Motor neuron (in vitro differentiated cells): ENCODE data around the gene ATP6V0E1. TPM values are rescaled to one million over a fixed set of nuclear protein-coding genes. Genes with fewer than 3 reads are reported as not detected.
"Not testable (repeated sequence)": the region's sequence is repeated elsewhere in the genome, so short reads cannot be mapped to it uniquely, and the experiment has no call there.

Experiments used
- ATAC-seq, 8 experiments: fragments of 200-7000 bp; cut with Tn5 transposase; replicated peaks in 6 of 8; 2 replicates each; pipeline ENCODE4 v1.8.0; 2021; ENCODE audit warnings: mild to moderate bottlenecking in 8 of 8, moderate library complexity in 8 of 8
- H3K27ac ChIP-seq, 2 donors: fragments of 250-450 bp; sonication (Bioruptor Pico); 2 replicates each; pipeline ENCODE4 v1.9.0; 2021; ENCODE audit warnings: antibody characterized with exemption in 2 of 2, mild to moderate bottlenecking in 2 of 2, moderate library complexity in 1 of 2
- H3K4me1 ChIP-seq, 2 donors: fragments of 250-450 bp; sonication (Bioruptor Pico); replicated peaks in 1 of 2; 2 replicates each; pipeline ENCODE4 v1.6.1; 2021; ENCODE audit warnings: antibody characterized with exemption in 2 of 2, mild to moderate bottlenecking in 2 of 2, moderate library complexity in 1 of 2
- H3K4me3 ChIP-seq, 5 donors: fragments of 250-450 bp; sonication (Bioruptor Pico); 2 replicates each; pipeline ENCODE4 v1.9.0; 2021; ENCODE audit warnings: antibody characterized with exemption in 5 of 5, mild to moderate bottlenecking in 5 of 5, moderate library complexity in 4 of 5
- WGBS, 10 experiments: fragments of 450-650 bp; shearing (Covaris generic); methylation state at CpG; one replicate each; pipeline ENCODE4 v1.0.0; 2022; 5-methylcytosine and 5-hydroxymethylcytosine counted together
- in situ Hi-C, 9 experiments: fragments of 400-800 bp; cut with MboI; loops; one replicate each; pipeline ENCODE4 v1.15.0; 2021; ENCODE audit warnings: low sequenced_read_pairs in 9 of 9, low pct_unique_long_range_greater_than_20kb in 2 of 9; ENCODE audit not compliant: unreplicated experiment in 9 of 9
- total RNA-seq, 8 experiments: library from RNA; unstranded; fragments of 300-600 nt; gene quantifications; 2 replicates each; pipeline versions ENCODE4 v1.2.3 to v1.2.4, GENCODE V29; 2022

Gene ATP6V0E1
- total RNA-seq, 8 experiments from 2014 or later = 34.5 to 352 (median 65.6) TPM

DNA sequence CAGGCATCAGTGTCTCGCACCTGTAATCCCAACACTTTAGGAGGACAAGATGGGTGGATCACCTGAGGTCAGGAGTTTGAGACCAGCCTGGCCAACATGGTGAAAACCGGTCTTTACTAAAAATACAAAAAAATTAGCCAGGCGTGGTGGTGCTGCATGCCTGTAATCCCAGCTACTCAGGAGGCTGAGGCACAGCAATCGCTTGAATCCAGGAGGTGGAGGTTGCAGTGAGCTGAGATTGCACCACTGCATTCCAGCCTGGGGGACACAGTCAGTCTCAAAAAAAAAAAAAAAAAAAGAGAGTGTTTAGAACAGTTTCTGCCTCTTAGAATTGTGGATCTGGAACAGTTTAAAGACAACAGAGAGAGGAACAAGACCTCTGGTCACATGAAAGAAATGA lies 92.9 kb downstream of the ATP6V0E1 start:
- H3K27ac ChIP-seq, H3K4me3 ChIP-seq, H3K4me1 ChIP-seq, in situ Hi-C loops, ATAC-seq: not testable (repeated sequence)
- WGBS, 10 experiments = 68 to 100% (median 85%) methylated on average over 2 to 3 of the region's 4 CpGs; no CpG with 5 or more reads in 2 of the 10 experiments

DNA sequence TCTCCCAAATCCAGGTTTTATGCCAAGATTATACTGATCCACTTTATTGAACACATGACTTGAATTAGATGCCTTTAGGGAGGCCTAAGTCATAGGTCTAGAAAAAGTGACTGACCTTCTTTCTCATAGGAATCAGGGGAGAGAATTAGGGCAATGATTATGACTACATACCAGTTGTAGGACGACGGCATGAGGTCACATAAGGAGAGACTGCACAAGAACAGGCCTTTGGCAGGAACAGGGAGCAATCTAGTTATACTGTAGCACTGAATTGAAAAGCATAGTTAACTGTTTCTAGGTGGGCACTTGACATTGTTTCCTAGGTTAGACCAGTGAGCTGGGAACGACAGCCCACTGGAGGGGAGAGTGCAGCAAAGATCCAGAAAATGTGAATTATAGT lies 95.3 kb downstream of the ATP6V0E1 start:
- Histone ChIP-seq H3K4me3 (no peak overlapping the region), H3K27ac (no peak overlapping the region), H3K4me1 (no peaks in the 10 kb centered on the region)
- WGBS, 10 experiments = 10 to 88% (median 54%) methylated on average over 1 to 3 of the region's 3 CpGs; no CpG with 5 or more reads in 3 of the 10 experiments
- ATAC-seq = no peak
- in situ Hi-C loops = no loop called here

Other genes starting within 250 kb of the ATP6V0E1 start
- 10 to 100 TPM; 10.7 to 55.0 (median 35.0) TPM for gene DUSP1, start 212.6 kb upstream of the ATP6V0E1 start, total RNA-seq
- gene ERGIC1, start 149.5 kb upstream of the ATP6V0E1 start, total RNA-seq = 10 to 100 TPM; 31.7 to 98.4 (median 57.7) TPM
- gene RPL26L1, start 24.3 kb upstream of the ATP6V0E1 start, total RNA-seq = 100 to 1,000 TPM in 1 of 8 experiments, 10 to 100 TPM in 7; 72.3 to 100 (median 85.8) TPM
- gene CREBRF, start 72.6 kb downstream of the ATP6V0E1 start, total RNA-seq = 10 to 100 TPM in 7 of 8 experiments, 1 to 10 TPM in 1; 7.9 to 20.8 (median 15.6) TPM
- 10 to 100 TPM in 6 of 8 experiments, 1 to 10 TPM in 2; 9.1 to 23.5 (median 16.4) TPM for gene BNIP1, start 160.8 kb downstream of the ATP6V0E1 start, total RNA-seq